GM04503 (cell line): ENCODE data around the gene ATP6V0E1.
A peak's percentile ranks its signal among the peaks of the same experiment; 100 is the strongest.

Source experiments
- DNase-seq: peaks from one replicate; pipeline ENCODE4 v3.0.0-alpha.2; 2012; ENCODE audit warnings: low read depth

ATP6V0E1 gene

DNA sequence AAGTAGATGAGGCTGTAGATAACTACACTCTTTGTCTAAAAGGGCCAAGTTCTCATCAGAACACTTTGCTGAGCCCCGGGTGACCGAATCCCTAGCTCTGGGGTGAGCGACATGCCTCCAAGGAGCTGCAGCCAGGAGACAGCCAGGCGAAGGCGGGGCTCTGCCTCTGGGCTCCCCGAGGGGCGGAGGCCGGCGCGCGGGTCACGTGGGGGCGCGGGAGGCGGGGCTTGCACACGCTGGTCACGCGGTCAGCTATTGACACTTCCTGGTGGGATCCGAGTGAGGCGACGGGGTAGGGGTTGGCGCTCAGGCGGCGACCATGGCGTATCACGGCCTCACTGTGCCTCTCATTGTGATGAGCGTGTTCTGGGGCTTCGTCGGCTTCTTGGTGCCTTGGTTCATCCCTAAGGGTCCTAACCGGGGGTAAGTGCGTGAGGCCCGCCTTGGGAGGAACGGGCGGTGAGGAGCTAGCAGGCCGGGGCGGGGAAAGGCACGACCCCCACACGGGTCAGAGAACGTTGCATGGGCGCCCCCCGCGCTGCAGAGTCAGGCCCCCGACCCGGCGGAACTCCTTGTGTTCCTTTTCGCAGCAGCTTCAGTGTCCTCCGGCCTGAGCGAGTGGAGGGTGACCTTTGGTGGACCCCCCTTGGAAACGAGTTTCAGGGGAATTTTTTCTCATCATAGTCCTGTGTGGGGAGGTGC, at the start of gene ATP6V0E1:
Gene ATP6V0E1, plus strand, starts transcription at position 230 of the 702 bp plus-strand sequence. Its CDS starts 90 bp downstream, at position 320.
- DNase-seq: peak; percentile 70

DNA sequence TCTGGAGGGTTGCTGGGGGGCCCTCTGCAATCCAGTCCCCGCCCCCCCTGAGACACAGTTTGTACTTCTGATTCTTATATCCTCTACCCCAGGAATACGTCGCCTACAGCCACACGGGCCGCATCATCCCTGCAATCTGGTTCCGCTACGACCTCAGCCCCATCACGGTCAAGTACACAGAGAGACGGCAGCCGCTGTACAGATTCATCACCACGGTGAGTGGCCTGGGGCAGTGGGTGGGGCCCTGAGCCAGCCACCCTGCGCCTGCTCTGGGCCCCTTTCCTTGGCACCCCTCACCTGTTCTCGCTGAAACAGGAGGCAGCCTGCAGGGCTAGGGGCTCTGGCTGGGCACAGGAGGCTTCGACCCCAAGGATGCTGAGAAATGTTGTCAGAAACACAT, 48.5 kb upstream of the ATP6V0E1 start:
- DNase-seq: no peak

DNA sequence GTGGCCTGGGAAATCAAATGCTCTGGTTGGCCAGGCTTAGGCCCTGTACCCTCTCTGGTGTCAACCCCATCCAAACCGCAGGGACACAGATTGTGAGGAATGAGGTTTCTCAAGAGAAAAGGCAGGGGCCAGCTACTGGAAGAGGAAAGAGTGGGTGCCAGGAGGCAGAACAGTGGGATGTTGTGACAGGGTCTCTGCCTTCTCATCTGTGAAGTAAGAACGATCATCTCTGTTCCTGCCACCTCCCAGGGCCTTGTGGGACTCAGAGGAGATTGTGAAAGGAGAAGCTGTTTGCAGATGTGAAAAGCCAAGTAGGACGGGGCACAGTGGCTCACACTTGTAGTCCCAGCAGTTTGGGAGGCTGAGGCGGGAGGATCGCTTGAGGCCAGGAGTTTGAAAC, 47.2 kb upstream of the ATP6V0E1 start:
- DNase-seq: no peak

DNA sequence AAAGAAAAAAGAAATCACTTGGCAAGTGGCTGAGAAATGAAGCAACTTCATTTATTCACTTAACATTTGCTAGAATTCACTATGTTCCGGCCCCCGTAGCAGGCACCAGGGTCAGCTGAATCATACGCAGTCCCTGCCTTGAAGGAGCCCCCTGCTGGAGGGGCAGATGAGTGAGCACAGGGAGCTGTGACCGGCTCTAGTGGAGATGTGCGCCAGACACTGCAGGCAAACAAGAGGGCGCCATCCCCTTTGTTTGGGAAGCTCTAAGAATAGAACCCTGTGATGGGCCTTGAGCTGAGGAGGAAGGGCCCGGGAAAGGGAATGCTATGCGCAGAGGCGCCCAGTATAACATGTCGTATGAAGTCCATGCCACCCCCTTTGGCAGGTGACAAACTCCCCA, 44.5 kb upstream of the ATP6V0E1 start:
- no peak for DNase-seq

DNA sequence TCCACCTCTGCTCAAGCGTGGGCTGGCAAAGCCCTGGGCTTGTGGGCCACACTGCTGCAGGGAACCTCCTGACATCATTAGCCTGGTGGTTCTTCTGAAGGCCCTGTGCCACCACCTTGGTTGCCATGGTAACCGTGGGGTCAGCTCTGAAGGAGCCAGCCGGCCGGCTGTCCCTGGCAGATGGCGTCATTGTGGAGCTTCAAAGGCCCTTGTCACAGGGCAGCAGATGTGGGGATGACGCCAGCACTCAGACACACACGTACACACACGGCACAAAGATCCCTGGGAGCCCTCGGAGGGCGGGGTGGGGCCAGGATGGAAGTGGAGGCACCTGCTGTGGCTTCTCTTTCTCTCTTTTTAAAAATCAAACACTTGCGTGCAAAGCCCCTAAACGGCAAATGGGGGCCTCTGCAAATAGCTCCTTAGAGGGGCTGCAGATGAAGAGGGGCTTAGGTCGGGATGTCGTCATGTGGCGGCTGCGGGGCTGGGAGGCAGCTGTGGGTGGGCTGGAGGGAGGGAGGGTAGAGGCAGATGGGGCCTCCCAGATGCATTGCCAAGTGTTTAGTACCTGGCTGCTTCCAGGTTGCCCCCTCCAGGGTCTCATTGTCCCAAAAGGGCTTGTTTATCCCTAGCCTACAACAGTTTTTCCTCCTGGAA, 43.8 kb upstream of the ATP6V0E1 start:
- no peak for DNase-seq

DNA sequence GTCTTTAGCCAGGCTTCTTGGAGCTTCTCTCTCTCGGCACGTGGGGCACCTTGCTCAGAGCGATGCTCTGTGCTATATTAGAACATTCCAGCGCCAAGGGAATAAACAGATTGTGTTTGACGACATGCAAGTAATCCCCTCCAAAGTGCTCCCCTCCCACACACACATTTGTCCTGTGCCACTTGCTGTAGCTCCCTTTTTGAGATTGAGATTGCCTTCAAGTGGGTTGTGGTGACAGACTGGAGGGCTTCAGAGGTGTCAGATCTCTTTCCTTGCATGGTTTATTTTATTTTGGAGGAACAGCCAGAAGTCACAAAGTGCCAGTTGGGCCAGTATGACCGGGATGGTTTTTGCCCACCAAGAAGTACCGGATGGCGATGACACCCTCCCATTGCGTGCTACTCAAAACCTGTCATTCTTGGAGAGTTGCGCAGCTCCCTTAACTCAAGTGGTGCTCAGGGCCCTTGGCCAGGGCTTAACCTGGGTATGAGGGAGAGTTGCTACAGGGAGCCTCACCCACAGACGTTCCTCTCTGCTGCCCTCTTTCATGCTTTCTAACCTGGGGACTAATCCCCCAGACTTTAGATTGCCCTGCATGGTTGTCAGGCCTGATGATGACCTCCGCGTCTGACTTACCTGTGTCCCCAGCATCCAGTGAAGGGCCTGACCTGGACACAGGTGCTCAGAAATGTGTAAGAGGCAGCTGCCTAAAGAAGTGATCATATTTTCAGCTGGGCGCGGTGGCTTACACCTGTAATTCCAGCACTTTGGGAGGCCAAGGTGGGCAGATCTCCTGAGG, 43.1 kb upstream of the ATP6V0E1 start:
- no peak for DNase-seq

DNA sequence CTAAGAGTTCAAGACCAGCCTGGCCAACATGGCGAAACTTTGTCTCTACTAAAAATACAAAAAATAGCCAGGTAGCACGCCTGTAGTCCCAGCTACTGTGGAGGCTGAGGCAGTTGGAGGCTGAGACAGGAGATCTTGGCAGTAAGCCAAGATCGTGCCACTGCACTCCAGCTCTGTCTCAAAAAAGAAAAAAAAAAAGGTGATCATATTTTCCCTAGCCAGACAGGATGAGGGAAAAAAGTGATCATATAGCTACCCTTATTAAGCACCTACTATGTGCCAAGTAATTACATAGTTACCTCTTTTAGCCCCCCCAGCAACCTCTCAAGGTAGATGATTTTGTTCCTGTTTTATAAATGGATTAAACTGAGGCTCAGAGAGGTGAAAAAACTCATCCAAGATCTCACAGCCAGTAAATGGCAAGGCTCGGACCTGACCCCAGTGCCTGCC, 42.5 kb upstream of the ATP6V0E1 start:
- no peak for DNase-seq

DNA sequence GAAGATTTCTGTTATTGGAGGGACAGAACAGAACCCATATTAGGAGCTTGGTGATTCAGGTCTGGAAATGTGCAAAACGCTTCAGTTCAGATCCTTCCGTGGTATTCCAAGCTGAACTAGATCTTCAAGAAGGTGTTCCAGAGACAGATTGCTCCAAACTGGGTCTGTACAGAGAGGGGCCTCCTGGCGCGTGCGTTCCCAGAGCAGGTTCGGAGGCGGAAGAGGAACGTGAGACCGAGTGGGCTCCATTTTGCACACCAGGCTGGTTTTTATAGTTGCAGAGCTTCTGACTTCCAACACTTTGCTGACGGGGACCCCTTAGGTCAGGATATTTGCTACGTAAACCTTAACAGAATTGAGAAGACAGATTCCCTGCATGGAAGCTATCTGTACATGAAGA, 41.0 kb upstream of the ATP6V0E1 start:
- no peak for DNase-seq

DNA sequence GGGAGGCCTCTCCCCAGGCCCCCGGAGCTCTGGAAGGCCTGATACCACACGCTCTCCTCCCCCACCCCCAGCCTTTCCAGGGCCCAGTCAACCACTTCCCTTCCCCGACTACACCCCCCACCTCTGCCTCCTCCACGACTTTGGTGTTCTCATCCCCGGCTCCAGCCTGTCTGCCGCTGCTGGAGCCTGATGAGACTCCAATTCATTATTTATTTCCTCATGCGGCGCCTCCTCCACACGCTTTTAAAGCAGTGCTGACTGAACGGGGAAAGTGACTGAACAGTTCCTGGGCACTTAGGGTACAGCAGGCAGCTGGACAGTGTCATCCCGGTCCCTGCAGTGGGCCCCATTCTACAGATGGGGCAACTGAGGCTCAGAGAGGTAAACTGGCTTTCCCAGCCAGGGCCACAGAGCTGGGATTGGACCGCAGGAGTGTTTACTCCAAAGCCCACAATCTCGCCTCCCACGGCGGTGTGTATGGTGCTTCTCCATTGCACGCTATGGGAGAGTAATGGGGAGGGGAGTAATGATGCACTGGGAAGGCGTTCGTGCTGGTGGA, 40.2 kb upstream of the ATP6V0E1 start:
- DNase-seq: peak; percentile 81

DNA sequence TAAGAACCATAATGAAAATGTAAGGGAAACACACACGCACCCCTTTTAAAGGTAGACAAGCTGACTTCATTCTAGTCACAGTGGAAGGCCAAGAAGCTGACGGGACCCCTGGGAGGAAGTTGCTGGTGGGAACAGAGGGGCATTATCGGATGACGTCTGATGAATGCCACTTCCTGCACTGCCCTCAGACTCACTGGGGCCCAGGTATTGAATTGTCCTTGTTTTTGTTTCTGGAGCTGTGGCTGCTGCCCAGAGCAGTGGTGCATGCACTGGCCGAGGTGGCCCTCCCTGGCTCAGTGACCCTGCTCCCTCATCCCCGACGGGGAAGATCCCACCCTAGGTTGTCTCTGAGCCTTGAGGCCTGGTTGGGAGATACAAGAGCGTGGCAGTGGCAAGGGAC, 39.7 kb upstream of the ATP6V0E1 start:
- no peak for DNase-seq

DNA sequence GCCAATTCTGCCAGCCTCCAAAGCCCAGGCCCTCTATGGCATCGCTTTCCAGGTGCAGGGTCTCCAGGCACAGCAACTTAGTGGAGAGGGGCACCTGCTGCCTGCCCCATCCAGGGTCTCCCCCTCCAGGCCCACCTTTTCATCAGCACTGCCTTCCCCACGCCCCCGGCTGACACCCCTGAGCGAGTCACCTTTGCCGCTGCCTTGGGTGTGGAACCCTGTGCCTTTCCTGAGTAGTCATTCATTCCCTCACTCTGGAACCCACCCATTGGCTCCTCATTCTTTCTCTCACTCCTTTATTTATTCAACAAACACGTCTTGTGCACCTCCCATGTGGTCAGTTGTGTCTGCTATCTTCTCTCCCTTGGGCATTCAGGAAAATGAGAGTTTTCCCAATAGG, 38.8 kb upstream of the ATP6V0E1 start:
- DNase-seq: no peak

DNA sequence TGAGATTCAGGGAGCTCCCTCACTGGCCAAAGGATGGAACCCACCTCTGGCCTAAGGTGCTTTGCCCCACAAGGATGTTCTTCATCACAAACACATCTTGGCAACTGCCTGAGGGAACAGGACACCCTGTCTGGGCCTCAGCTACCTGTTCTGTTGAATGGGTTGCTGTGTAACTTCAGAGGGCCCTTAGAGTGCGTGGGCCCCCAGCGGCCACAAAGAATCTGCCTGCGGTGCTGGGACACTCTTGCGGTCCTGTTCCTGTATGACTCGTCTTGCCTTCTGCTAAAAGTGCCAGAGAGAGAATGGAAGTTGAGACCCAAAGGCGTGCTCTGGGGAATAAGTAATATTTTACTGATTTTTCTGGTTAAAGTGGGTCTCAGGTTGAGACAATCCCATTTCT, 38.4 kb upstream of the ATP6V0E1 start:
- no peak for DNase-seq

DNA sequence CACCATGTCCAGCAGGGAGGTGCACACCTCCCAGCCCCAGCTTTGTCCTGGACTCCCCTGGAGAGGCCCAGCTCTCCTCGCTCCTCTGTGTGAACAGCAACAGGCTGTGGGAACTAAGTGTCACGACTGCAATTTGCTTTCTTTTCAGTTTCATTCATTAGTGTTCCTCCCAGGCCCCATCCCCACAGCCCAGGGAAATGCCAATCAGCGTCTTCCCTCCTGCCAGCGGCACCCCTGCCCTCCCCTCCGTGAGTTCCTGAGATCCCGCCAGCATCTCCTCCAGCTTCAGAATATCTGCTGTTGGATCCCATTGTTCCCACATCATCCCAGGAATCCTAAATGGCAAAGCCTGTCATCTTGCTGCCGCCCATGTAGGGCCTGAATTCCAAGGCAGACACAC, 37.4 kb upstream of the ATP6V0E1 start:
- no peak for DNase-seq

DNA sequence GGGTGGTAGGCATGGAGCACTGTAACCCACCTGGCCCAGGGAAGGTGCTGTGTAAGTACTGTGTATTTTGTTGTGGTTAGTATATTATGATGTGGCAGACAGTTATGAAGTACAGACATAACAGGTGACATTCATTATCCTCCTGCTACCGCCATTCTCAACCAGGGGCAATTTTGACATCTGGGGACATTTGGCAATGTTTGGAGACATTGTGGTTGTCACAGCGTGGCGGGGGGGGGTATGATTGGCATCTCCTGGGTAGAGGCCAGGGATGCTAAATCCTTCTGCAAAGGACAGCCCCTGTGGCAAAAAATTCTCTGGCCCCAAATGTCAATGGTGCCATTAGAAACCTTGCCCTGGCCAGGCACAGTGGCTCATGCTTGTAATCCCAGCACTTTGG, 34.1 kb upstream of the ATP6V0E1 start:
- no peak for DNase-seq

DNA sequence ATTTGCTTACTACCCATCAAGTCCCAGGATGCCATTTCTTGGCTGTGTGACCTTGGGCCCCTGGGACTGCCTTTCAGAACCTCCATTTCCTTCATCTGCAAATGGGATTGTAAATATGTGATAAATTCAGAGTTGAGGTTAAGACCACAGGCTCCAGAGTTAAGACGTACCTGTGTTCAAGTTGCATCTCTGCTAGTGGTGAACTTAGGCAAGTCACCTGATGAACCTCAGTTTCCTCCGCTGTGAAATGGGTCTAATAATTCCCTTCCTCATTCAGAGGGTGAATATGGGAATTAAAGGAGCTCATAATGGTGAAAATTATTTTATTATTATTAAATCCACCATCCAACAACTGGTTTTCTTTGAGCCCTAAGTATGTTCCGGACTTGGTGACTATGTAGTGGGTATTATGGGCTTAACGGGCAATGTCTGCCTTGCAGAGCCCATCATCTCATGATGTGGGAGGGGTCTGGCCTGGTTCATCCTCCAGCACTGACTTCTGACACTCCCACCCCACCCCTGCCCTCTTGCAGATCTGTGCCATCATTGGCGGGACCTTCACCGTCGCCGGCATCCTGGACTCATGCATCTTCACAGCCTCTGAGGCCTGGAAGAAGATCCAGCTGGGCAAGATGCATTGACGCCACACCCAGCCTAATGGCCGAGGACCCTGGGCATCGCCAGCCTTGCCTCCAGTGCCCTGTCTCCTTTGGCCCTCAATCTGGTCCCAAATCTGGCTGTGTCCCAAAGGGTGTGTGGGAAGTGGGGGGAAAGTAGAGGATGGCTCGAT, 33.2 kb upstream of the ATP6V0E1 start:
- DNase-seq: no peak

DNA sequence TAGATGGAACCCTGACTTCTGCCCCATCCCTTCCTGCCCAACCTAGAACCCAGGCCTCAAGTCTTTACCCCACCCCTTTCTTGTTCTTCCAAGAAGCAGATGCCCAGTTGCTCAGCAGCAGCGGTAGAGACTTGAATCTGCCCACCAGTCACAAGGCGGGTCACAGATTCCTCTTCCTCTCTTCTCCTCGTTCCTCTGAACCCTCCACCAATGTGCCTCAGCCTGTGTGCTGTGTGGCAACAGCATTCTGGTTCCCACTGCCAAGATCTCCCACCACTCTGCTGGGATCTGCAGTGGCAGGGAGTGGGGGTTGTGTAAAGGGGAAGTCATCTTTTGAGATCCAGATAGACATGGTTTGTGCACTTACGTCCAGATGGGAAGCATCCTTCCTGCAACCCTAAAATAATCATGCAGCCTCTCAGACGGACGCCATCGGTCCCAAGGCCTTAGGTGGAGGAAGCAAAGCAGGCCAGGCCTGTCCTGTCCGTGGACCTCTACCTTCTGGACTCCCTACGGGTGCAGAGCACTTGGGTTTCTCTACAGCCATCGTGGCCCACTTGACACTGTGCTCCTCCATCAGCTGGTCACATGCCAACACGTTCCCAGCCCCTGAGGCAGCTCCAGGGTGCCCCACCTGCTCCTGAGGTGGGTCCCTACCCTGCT, 32.1 kb upstream of the ATP6V0E1 start:
- DNase-seq: no peak

DNA sequence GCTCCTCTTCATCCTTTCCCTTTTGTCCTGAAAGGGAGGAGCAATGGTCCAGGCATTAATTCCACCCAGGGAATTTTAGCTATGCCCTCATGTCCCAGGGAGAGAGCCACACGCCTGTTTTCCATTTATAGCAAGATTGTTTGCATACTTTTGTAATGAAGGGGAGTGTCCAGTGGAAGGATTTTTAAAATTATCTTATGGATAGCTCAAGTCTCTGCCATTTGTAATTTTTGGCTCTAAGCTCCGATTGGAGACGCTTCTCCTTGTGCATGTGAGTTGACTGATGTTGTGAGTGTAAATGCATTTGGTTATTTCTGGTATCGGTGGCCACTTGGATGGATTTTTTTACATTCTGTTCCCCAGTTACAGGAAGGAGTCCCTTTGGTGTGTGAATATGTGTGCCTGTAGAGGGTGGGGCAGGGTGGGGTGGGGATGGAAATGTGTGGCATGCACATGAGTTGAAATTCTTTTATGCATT, 31.5 kb upstream of the ATP6V0E1 start:
- peak; percentile 91 for DNase-seq

DNA sequence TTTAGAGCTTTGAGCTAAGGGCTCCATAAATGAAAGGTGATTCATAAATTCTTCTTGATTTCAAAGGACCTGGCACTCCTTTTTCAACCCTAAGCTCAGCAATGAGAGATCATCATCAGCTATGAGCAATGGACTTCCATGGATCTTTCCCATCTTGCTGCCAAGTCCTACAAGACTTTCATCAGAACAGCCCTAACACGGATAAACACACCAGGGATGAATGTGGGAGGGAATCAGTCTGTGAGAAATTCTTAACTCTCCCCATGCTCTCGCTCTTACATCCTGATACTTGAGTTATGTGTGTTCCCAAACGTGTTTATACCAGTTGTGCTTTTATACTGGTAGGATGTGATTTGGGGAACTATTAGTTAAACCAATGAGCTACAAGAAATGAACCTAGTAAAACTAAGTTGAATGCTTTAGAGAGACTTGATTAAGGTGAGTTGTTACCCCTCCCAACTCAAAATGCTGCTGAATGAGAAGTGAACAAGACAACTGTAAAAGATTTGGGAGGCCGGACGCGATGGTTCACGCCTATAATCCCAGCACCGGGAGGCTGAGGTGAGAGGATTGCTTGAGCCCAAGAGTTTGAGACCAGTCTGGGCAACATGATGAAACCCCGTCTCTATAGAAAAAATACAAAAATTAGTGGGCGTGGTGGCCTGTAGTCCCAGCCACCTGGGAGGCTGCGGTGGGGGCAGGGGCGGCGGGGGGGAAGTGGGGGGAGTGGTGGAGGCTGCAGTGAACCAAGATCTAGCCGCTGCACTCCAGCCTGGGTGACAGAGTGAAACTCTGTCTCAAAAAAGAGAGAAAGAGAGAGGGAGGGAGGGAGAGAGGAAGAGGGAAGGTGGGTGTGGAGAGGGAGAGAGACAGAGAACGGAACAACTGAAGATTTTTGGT, 29.5 kb upstream of the ATP6V0E1 start:
- DNase-seq: peak; percentile 99

DNA sequence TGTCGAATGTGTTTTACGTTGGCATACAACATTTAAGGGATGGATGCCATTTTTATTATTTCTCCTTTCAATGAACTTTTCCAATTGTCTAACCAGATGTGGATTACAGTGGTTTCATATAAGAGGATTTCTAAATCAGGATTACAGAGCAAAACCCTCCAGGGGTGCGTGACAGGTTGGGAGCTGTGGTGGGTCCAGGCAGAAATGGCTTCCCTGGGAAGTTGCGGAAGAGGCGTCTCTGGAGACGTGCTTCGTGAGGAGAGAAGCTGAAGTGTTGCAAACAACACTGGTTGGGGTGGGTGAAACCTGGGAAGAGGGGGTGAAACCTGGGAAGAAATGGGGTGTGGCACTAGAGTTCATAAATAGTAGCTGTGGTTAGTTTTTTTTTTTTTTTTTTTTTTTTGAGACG, 28.8 kb upstream of the ATP6V0E1 start:
- DNase-seq: no peak

DNA sequence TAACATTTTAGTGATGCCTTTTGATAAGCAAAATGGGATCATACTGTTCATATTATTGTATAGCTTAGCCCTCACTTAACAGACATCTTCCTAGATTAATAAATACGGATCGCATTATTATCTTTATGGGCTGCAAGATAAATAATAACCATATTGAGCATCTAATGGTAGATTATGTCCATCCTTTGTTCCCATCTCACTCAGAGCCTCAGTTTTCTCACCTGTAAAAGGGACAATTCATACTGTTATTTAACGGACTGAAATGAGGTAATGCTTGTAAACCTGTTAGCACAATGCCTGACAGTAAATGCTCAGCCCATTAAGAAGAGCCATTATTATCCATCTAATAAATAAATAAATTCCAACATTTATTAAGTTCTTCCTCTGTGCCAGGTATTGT, 27.3 kb upstream of the ATP6V0E1 start:
- no peak for DNase-seq
